NCI-H1417 treated with DMSO at 0.1 percent for 48 hours (cell line): ENCODE results near the gene TOMM6.
"Not testable (repeated sequence)": the region's sequence is repeated elsewhere in the genome, so short reads cannot be mapped to it uniquely, and the experiment has no call there.

ENCODE experiments used
- DNase-seq: peaks from one replicate; lab custom pipeline; 2025; lab: John Stamatoyannopoulos, UW

Gene TOMM6

DNA sequence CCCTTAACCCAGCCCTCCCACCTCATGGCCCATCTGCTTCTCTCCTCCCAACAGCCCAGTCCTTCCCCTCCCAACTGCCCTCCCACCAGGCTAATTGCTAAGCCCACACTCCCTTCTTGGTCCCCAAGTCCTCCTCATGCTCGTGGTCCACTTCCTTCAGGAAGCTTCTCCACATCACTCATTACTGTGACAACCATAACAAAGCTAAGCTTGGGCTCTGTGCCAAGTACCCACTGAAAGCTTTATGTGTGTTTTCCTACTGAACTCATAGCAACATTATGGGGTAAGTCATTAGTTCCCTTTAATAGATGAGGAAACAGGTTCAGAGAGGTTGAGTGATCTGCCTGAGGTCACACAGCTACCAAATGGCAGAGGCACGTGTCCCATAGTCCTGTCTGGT is 24.0 kb upstream of the TOMM6 start:
- no peak for DNase-seq

GRCh38 chr6:41766043-41766664 is 21.3 kb upstream of the TOMM6 start:
- not testable (repeated sequence) for DNase-seq

GRCh38 chr6:41767112-41767833 is 20.2 kb upstream of the TOMM6 start:
- no peak for DNase-seq

DNA sequence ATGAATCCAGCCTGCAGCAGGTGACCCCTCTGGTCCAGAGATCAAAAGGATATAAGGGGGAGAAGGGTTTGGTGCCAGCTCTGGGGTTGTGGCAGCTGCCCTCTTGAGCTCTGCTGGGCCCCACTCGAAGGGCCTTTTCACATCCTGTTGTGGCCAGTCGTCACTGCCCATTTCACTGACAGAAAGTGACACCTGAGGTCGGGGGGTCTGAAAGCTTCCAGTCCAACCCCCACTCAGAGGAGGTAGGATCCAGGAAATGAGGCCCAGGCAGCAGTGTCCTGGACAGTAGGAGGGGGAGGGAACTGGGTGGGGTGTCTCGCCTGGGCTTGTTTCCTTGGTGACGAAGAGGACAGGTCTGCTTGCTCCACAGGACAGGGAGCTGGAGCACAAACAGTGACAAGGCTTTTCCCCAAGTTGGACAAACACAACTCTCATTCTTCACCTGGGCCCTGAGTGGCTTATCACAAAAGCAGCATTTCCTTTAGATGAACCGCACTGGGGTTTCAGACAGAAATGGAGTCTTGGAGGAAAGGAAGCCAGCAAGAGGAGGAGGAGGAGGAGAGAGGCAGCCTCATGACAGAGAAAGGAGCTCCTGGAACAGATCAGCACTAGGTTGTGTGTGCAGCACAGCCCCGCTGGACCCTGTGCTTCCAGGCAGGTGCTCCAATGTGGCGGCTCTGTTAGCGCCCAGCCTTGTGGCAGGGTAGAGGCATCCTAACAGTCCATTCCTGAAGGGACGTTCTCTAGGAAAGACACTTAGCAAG is 18.8 kb upstream of the TOMM6 start:
- DNase-seq: no peak

GRCh38 chr6:41769376-41769775 is 18.1 kb upstream of the TOMM6 start:
- DNase-seq: no peak

GRCh38 chr6:41770381-41771057 is 17.0 kb upstream of the TOMM6 start:
- no peak for DNase-seq

DNA sequence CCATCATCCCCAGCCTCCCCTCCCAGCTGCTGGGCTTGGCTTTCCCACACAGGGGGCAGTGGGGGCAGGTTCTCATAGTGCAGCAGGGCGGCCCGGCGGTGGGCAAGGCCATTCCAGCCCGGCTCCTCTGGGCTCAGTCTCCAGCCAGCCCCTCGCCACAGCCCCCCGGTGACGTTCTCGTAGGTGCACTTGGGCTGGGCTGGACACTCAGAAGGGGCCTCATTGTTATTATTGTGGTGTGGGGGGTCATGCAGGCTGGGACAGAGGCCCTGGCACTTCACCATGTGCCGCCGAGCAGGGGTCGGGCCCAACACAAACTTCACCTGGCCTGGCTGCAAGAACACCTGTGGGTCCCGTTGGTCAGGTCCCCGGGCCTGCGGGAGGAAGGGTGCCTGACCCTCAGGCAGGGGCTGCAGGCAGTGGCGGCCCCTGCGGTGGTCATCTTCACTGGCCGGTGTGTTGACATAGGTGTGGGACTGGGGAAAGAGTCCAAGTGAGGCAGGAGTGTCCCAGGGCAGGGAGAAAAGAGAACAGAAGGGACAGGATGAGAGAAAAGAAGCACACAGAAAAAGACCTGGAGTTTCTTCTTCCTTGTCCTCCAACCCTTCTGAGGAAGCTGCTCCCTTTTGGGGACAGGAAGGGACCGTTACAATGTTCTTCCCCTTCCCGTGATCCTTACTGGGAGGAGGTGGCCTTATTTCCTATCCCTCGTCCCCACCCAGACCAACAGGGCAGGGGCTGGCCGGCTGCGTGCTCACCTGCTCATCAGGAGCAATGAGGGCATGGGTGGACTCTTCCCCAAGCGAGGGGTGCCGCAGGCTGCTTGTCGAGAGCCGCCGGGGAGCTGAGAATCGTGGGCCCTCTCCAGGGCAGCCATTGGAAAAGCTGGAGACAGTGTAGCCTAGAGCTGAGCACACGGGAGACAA is 16.2 kb upstream of the TOMM6 start:
- DNase-seq: no peak

GRCh38 chr6:41774841-41775240 is 12.7 kb upstream of the TOMM6 start:
- DNase-seq: no peak

GRCh38 chr6:41775293-41775882 is 12.1 kb upstream of the TOMM6 start:
- DNase-seq: no peak

DNA sequence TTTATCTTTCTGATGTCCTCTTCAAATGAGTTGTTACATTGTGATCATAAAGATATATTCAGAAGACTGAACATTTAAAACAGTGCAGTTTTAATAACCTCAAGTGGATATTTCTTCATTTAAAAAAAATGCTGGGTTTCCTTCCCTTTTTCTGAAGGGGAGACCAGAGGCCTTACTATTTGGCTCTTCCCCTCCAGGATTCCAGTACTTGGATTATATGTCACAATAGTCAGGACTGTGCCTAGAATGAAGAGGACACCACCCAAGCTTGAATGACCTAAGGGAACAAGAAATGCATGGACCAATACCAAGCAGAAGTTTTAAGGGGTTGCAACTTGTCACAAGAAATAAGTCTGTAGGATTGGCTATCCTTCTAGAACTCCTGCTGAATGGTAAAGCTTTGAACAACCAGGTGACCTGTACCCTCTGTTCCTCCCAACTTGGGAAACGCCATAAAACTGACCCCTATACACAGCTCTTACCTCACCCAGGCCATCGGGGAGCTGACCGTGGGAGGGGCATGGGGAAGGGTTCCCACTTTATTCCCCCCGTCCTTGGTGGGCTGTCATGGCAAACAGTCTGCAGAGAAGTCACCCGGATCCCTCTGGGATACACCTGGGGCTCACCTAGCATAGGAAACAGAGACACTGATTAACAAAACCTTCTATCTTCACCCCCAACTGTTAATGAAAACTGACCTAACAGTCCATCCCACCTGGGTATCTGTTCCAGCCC is 9.8 kb upstream of the TOMM6 start:
- no peak for DNase-seq

DNA sequence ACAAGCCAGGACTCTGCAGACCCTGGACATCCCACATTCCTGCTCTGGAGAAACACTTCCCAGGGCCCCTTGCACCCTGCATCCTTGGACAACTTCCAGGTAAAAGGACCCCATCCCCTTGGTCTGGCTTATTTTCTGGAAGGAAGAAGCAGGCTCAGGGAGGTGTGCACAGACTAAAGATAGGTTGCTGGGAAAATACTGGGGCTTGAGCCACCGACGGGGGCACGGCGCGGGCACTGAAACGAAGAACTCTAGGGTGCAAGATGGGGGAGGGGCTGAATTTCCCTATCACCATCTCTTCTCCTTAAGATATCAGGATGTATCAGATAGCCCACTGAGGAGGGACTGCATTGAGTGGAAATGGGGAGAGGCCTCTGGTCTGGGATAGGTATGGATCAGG is 8.6 kb upstream of the TOMM6 start:
- no peak for DNase-seq

- DNase-seq: no peak
Measured at GRCh38 chr6:41779336-41779735, 8.2 kb upstream of the TOMM6 start.

DNA sequence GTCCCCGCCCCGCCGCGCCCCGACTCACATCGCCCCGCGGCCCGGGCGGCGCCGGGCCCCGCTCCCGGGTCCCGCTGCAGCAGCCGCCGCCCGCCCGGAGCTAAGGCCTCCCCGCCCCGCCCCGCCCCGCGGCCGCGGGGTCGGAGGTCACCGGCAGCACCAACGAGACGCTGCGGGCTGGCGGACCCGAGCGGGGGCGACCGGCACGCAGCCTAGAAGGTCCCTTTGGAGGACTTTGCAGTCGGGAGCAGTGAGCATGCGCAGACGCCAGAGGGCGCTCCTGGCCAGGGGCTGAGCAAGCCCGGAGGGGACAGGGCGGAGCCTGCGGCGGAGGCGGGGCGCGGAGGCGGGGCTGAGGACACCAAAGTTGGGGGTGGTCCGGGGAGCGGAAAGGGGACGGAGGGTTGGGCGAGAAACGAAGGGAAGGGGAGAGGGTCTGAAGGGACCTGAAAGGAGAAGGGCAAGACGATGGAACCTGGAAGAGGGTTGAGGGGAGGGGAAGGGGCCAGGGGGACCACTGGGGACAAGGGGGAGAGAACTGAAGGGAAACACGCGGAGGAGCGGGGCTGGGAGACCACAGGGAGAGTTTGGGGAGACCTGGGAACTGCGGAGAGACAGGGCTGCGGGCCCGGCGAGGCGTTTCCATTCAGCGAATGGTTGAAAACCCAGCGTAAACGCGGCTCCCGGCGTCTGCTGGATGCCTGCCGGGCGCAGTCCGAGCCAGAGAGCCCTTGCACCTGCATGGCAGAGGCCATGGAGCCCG is 7.5 kb upstream of the TOMM6 start, which contains the start of gene FRS3:
TSS of gene FRS3 (minus strand) at position 113 of the 763 bp plus-strand sequence. CDS start 2,913 bp downstream, outside the sequence.
- peak; percentile 34 for DNase-seq

- no peak for DNase-seq
Measured at GRCh38 chr6:41780551-41781365, 6.7 kb upstream of the TOMM6 start, which contains the start of gene PRICKLE4. PRICKLE4 (plus strand) TSS chr6:41780782; CDS start chr6:41783474, 2,692 bp downstream.

- DNase-seq: no peak
Measured at GRCh38 chr6:41781366-41781730, 6.1 kb upstream of the TOMM6 start.

GRCh38 chr6:41783106-41783780 is 4.3 kb upstream of the TOMM6 start:
- DNase-seq: no peak

- DNase-seq: no peak
Measured at GRCh38 chr6:41784581-41785171, 2.8 kb upstream of the TOMM6 start.
